Thymus (tissue), 14 donors: Measurements from ENCODE around the gene SMIM28. TPM values are rescaled to one million over a fixed set of nuclear protein-coding genes. Genes with fewer than 3 reads are reported as not detected.

Source experiments
- DNase-seq, 9 donors: peaks; one replicate each; pipeline ENCODE4 v3.0.0-alpha.2; 2013; ENCODE audit warnings: low spot score in 9 of 9, low read depth in 6 of 9, missing footprints in 1 of 9
- H3K27ac ChIP-seq, 2 donors: one replicate each; pipeline ENCODE4 v1.5.1; 2013; ENCODE audit warnings: control low read depth in 1 of 2, low read depth in 1 of 2, low read length in 1 of 2, mild to moderate bottlenecking in 1 of 2, moderate library complexity in 1 of 2
- H3K27me3 ChIP-seq, 2 donors: one replicate each; pipeline ENCODE4 v1.5.1; 2013; ENCODE audit warnings: low read length in 1 of 2; ENCODE audit not compliant: control insufficient read depth in 2 of 2, insufficient read depth in 1 of 2
- H3K36me3 ChIP-seq, 2 donors: one replicate each; pipeline ENCODE4 v1.5.1; 2013; ENCODE audit warnings: low read length in 1 of 2, mild to moderate bottlenecking in 1 of 2, moderate library complexity in 1 of 2; ENCODE audit not compliant: control insufficient read depth in 2 of 2, insufficient read depth in 2 of 2
- H3K4me1 ChIP-seq, 2 donors: one replicate each; pipeline ENCODE4 v1.5.1; 2013; ENCODE audit warnings: low read length in 2 of 2; ENCODE audit not compliant: control insufficient read depth in 2 of 2, insufficient read depth in 2 of 2
- H3K4me3 ChIP-seq, 2 donors: one replicate each; pipeline ENCODE4 v1.5.1; 2013; ENCODE audit warnings: low read length in 2 of 2, control low read depth in 1 of 2, mild to moderate bottlenecking in 1 of 2
- H3K9me3 ChIP-seq, 2 donors: one replicate each; pipeline ENCODE4 v1.5.1; 2013; ENCODE audit warnings: low read length in 1 of 2, mild to moderate bottlenecking in 1 of 2; ENCODE audit not compliant: control insufficient read depth in 2 of 2, insufficient read depth in 1 of 2
- WGBS: extraction: QIAGEN DNeasy Blood & Tissue Kit; methylation state at CpG from one replicate; pipeline ENCODE4 v1.1.7; 2013; 5-methylcytosine and 5-hydroxymethylcytosine counted together
- long read RNA-seq, 10 donors: transcript quantifications; one replicate each; lab custom pipeline, GENCODE V29; 2026
- polyA plus RNA-seq: library from polyadenylated mRNA; stranded (reverse); fragments of 200-250 nt; gene quantifications from one replicate; pipeline ENCODE4 v1.2.3, GENCODE V29; 2013
- total RNA-seq: library from RNA; stranded (reverse); fragments of 120-200 nt; gene quantifications from one replicate; pipeline ENCODE4 v1.2.4, GENCODE V29; 2013
- donor health status: healthy.

The SMIM28 gene
- total RNA-seq = not detected
- not detected for polyA plus RNA-seq
- long read RNA-seq, donor 1 = 0 reads
- long read RNA-seq, donor 2 = 0 reads
- long read RNA-seq, donor 3 = 0 reads
- long read RNA-seq, donor 4 = 0 reads
- long read RNA-seq, donor 5 = 0 reads
- long read RNA-seq, donor 6 = 0 reads
- long read RNA-seq, donor 7 = 0 reads
- long read RNA-seq, donor 8 = 0 reads
- long read RNA-seq, donor 9 = 0 reads
- long read RNA-seq, donor 10 = 0 reads

GRCh38 chr6:138377844-138378243 lies at the start of gene SMIM28:
SMIM28 (plus strand) TSS chr6:138377905; CDS start chr6:138378073, 168 bp downstream.
- no peak for DNase-seq
- Histone ChIP-seq H3K4me1 (no peaks in the 10 kb centered on the region), H3K4me3 (no peak within 1 kb of the TSS), H3K36me3 (no peaks in the 10 kb centered on the region), H3K27me3 (no peaks in the 10 kb centered on the region), H3K27ac (no peak within 1 kb of the TSS), H3K9me3 (no peaks in the 10 kb centered on the region)
- WGBS = 93% methylated on average over 6 of the region's 6 CpGs

GRCh38 chr6:138328210-138328609 lies 49.5 kb upstream of the SMIM28 start:
- no peak for DNase-seq

GRCh38 chr6:138330763-138331162 lies 46.9 kb upstream of the SMIM28 start:
- H3K9me3 ChIP-seq = no peaks in the 10 kb centered on the region
- WGBS = 99% methylated on average over 1 of the region's 1 CpG
- H3K4me3 ChIP-seq = no peak overlapping the region
- no peaks in the 10 kb centered on the region for H3K36me3 ChIP-seq
- H3K27ac ChIP-seq = no peak overlapping the region
- H3K27me3 ChIP-seq = no peaks in the 10 kb centered on the region
- no peaks in the 10 kb centered on the region for H3K4me1 ChIP-seq
- DNase-seq = no peak

More at GRCh38 chr6:138328210-138328609, 49.5 kb upstream of the SMIM28 start:
- H3K27me3 ChIP-seq = no peaks in the 10 kb centered on the region
- H3K9me3 ChIP-seq = no peaks in the 10 kb centered on the region
- no peaks in the 10 kb centered on the region for H3K4me1 ChIP-seq
- H3K36me3 ChIP-seq = no peaks in the 10 kb centered on the region
- H3K4me3 ChIP-seq = no peak overlapping the region
- H3K27ac ChIP-seq = no peak overlapping the region
- 88% methylated on average over 3 of the region's 3 CpGs for WGBS

GRCh38 chr6:138331444-138331843 lies 46.3 kb upstream of the SMIM28 start:
- Histone ChIP-seq H3K4me1 (no peaks in the 10 kb centered on the region), H3K9me3 (peaks cover 0 to 1% of the 10 kb centered on the region in 2 donors), H3K36me3 (no peaks in the 10 kb centered on the region), H3K4me3 (no peak overlapping the region), H3K27me3 (no peaks in the 10 kb centered on the region), H3K27ac (no peak overlapping the region)
- WGBS = 89% methylated on average over 1 of the region's 1 CpG
- DNase-seq = no peak

- peaks cover 0 to 1% of the 10 kb centered on the region in 2 donors for H3K9me3 ChIP-seq
- no peak overlapping the region for H3K4me3 ChIP-seq
- no peak overlapping the region for H3K27ac ChIP-seq
- 84% methylated on average over 2 of the region's 2 CpGs for WGBS
- no peaks in the 10 kb centered on the region for H3K27me3 ChIP-seq
- no peaks in the 10 kb centered on the region for H3K36me3 ChIP-seq
- H3K4me1 ChIP-seq = no peaks in the 10 kb centered on the region
- no peak for DNase-seq
These were observed 45.7 kb upstream of the SMIM28 start for GRCh38 chr6:138331984-138332383.

- 97% methylated on average over 14 of the region's 14 CpGs for WGBS
- Histone ChIP-seq H3K4me3 (no peak overlapping the region), H3K27me3 (no peaks in the 10 kb centered on the region), H3K9me3 (peaks cover 0 to 1% of the 10 kb centered on the region in 2 donors), H3K36me3 (no peaks in the 10 kb centered on the region), H3K27ac (no peak overlapping the region), H3K4me1 (no peaks in the 10 kb centered on the region)
- no peak for DNase-seq
These were observed 43.7 kb upstream of the SMIM28 start for GRCh38 chr6:138334000-138334399.

GRCh38 chr6:138334963-138335362 lies 42.7 kb upstream of the SMIM28 start:
- Histone ChIP-seq H3K27me3 (no peaks in the 10 kb centered on the region), H3K4me1 (no peaks in the 10 kb centered on the region), H3K9me3 (peaks cover 0 to 1% of the 10 kb centered on the region in 2 donors), H3K4me3 (no peak overlapping the region), H3K27ac (no peak overlapping the region), H3K36me3 (no peaks in the 10 kb centered on the region)
- DNase-seq = no peak
- WGBS = 96% methylated on average over 14 of the region's 14 CpGs

- H3K4me1 ChIP-seq = no peaks in the 10 kb centered on the region
- peaks cover 0 to 1% of the 10 kb centered on the region in 2 donors for H3K9me3 ChIP-seq
- H3K36me3 ChIP-seq = no peaks in the 10 kb centered on the region
- 98% methylated on average over 8 of the region's 8 CpGs for WGBS
- no peak overlapping the region for H3K27ac ChIP-seq
- no peak for DNase-seq
- no peak overlapping the region for H3K4me3 ChIP-seq
- H3K27me3 ChIP-seq = no peaks in the 10 kb centered on the region
These were observed 41.5 kb upstream of the SMIM28 start for GRCh38 chr6:138336221-138336620.

- no peaks in the 10 kb centered on the region for H3K4me1 ChIP-seq
- H3K9me3 ChIP-seq = peaks cover 0 to 1% of the 10 kb centered on the region in 2 donors
- H3K27ac ChIP-seq = no peak overlapping the region
- no peak overlapping the region for H3K4me3 ChIP-seq
- no peak for DNase-seq
- WGBS = 96% methylated on average over 4 of the region's 4 CpGs
- no peaks in the 10 kb centered on the region for H3K36me3 ChIP-seq
- H3K27me3 ChIP-seq = no peaks in the 10 kb centered on the region
These were observed 40.6 kb upstream of the SMIM28 start for GRCh38 chr6:138337076-138337475.
